GM12878 (cell line): ENCODE data around the gene RTL9. TPM values are rescaled to one million over a fixed set of nuclear protein-coding genes. Genes with fewer than 3 reads are reported as not detected.
"Not testable (repeated sequence)": the region's sequence is repeated elsewhere in the genome, so short reads cannot be mapped to it uniquely, and the experiment has no call there.

Source experiments
- ATAC-seq: fragments of 200-7000 bp; cut with Tn5 transposase; 3 replicates; pipeline ENCODE4 v1.9.1; 2020; ENCODE audit warnings: mild to moderate bottlenecking, moderate library complexity
- BruUV-seq: library from RNA; stranded (reverse); fragments of 400-500 nt; replicated peaks from 2 replicates; lab custom pipeline; 2021; lab: Mats Ljungman, UMichigan
- CTCF ChIA-PET: fragments of 300-600 bp; sonication (Branson Sonifier 250); formaldehyde crosslinking; extraction: SDS; loops from one replicate; lab custom pipeline; 2021; ENCODE audit warnings: inconsistent platforms; lab: Yijun Ruan, JAX
- POLR2A ChIA-PET: fragments of 350-600 bp; formaldehyde crosslinking; extraction: SDS; loops from one replicate; lab custom pipeline; 2021; ENCODE audit warnings: inconsistent platforms; lab: Charles Lee
- RAD21 ChIA-PET: fragments of 300-600 bp; sonication (Branson Sonifier 250); formaldehyde crosslinking; loops from one replicate; lab custom pipeline; 2023; ENCODE audit warnings: antibody characterized with exemption; ENCODE audit not compliant: unreplicated experiment; lab: Charles Lee
- SMC1A ChIA-PET: fragments of 300-600 bp; sonication (Branson Sonifier 250); formaldehyde crosslinking; loops from one replicate; lab custom pipeline; 2023; ENCODE audit not compliant: unreplicated experiment, uncharacterized antibody; lab: Charles Lee
- DNase-seq: peaks from one replicate; pipeline ENCODE4 v3.0.0-alpha.2; 2011; ENCODE audit warnings: low read depth, low spot score
- FAIRE-seq: peaks from 3 replicates; lab custom pipeline; 2011; peaks lifted over from hg19 to GRCh38; lab: Jason Lieb, UNC
- H2AFZ ChIP-seq: 2 replicates; pipeline ENCODE4 v1.6.0; 2011; ENCODE audit warnings: low read depth, low read length, control low read depth; ENCODE audit not compliant: control insufficient read depth
- H3K27ac ChIP-seq: 2 replicates; pipeline ENCODE4 v1.5.1; 2011; ENCODE audit warnings: control low read depth; ENCODE audit not compliant: control insufficient read depth, insufficient read depth
- H3K27me3 ChIP-seq, 2 experiments: replicated peaks in 1 of 2; 2 replicates each; pipeline versions ENCODE4 v1.6.0 to v1.6.1; 2011; ENCODE audit warnings: low read length in 1 of 2; ENCODE audit not compliant: control insufficient read depth in 2 of 2, insufficient read depth in 2 of 2
- H3K36me3 ChIP-seq, 2 experiments: 2 replicates each; pipeline ENCODE4 v1.5.1; 2011; ENCODE audit warnings: low read length in 1 of 2; ENCODE audit not compliant: control insufficient read depth in 2 of 2, insufficient read depth in 2 of 2
- H3K4me1 ChIP-seq: 2 replicates; pipeline ENCODE4 v1.6.1; 2011; ENCODE audit warnings: mild to moderate bottlenecking, low read length, moderate library complexity, mixed read lengths; ENCODE audit not compliant: control insufficient read depth, insufficient read depth
- H3K4me2 ChIP-seq: 2 replicates; pipeline ENCODE4 v1.6.0; 2011; ENCODE audit warnings: control low read depth; ENCODE audit not compliant: control insufficient read depth, insufficient read depth
- H3K4me3 ChIP-seq: fragments of 200-600 bp; sonication (generic); 2 replicates; pipeline ENCODE4 v1.5.1; 2016
- H3K79me2 ChIP-seq: 2 replicates; pipeline ENCODE4 v1.6.0; 2011; ENCODE audit warnings: low read length; ENCODE audit not compliant: control insufficient read depth, insufficient read depth
- H3K9ac ChIP-seq: 2 replicates; pipeline ENCODE4 v1.8.0; 2011; ENCODE audit warnings: low read length, control low read depth, mixed read lengths; ENCODE audit not compliant: control insufficient read depth, insufficient read depth
- H3K9me3 ChIP-seq: replicated peaks from 3 replicates; pipeline ENCODE4 v1.5.1; 2011; ENCODE audit warnings: mild to moderate bottlenecking, low read length; ENCODE audit not compliant: control insufficient read depth, insufficient read depth
- H4K20me1 ChIP-seq: 2 replicates; pipeline ENCODE4 v1.6.0; 2011; ENCODE audit not compliant: control insufficient read depth, insufficient read depth
- CHD4 ChIP-seq: fragments of 200-600 bp; sonication (generic); IDR thresholded peaks from 2 replicates; pipeline ENCODE4 v1.6.1; 2016; ENCODE audit warnings: mild to moderate bottlenecking
- MXI1 ChIP-seq: fragments of 150-350 bp; IDR thresholded peaks from 2 replicates; pipeline ENCODE4 v1.6.1; 2011; ENCODE audit warnings: low read depth, mild to moderate bottlenecking, inconsistent platforms, low read length, improper control_type of control experiment
- MYB ChIP-seq: fragments of 150-350 bp; IDR thresholded peaks from 2 replicates; pipeline ENCODE4 v1.6.1; 2014; ENCODE audit warnings: mild to moderate bottlenecking, low read depth, low read length, borderline replicate concordance
- NFYA ChIP-seq: IDR thresholded peaks from 2 replicates; pipeline ENCODE4 v1.6.1; 2011; ENCODE audit warnings: low read depth, mild to moderate bottlenecking, low read length, improper control_type of control experiment, borderline replicate concordance
- SMAD5 ChIP-seq: IDR thresholded peaks from 2 replicates; pipeline ENCODE4 v1.6.1; 2016; ENCODE audit warnings: antibody characterized with exemption, low read depth
- SUZ12 ChIP-seq: fragments of 200-600 bp; sonication (generic); IDR thresholded peaks from one replicate; pipeline ENCODE4 v1.6.1; 2018; ENCODE audit warnings: antibody characterized with exemption, mild to moderate bottlenecking; ENCODE audit not compliant: unreplicated experiment
- WGBS: methylation state at CpG from one replicate; pipeline ENCODE4 v1.1.6; 2016; ENCODE audit warnings: low lambda C conversion rate; ENCODE audit not compliant: insufficient replicate concordance, insufficient coverage; ENCODE audit errors: missing lambda C conversion rate; 5-methylcytosine and 5-hydroxymethylcytosine counted together
- in situ Hi-C: fragments of 300-500 bp; cut with MboI; formaldehyde crosslinking; loops from 9 replicates; pipeline ENCODE4 v1.14.3; 2018; ENCODE audit warnings: mixed read lengths
- intact Hi-C: fragments of 100-400 bp; cut with micrococcal nuclease; formaldehyde crosslinking; loops from one replicate; pipeline ENCODE4 v1.14.2; 2022; ENCODE audit not compliant: unreplicated experiment
- polyA plus RNA-seq, 11 experiments: library from polyadenylated mRNA; depleted of rRNA in 4 of 11; unstranded in 6 of 11; stranded (reverse) in 5 of 11; fragments of >200 nt; fragmentation: Nextera tagmentation in 4 of 11; fragmentation: Illumina TruSeq in 1 of 11; extraction: Ambion mirVana in 4 of 11; extraction: Trizol in 1 of 11; gene quantifications; 1 replicate in 1 of 11; 2 replicates in 10 of 11; pipeline versions ENCODE4 v1.2.1 to v1.2.3, GENCODE V29; 2011 to 2016; ENCODE audit warnings: inconsistent platforms in 2 of 11, missing spikeins in 2 of 11, low read depth in 1 of 11
- total RNA-seq, 4 experiments: library from RNA; depleted of rRNA in 3 of 4; stranded (reverse); fragments of >200 nt in 3 of 4; fragmentation: Illumina TruSeq in 1 of 4; extraction: Trizol in 1 of 4; gene quantifications; 2 replicates each; pipeline versions ENCODE4 v1.2.1 to v1.2.3, GENCODE V29; 2013 to 2021
- TF ChIP-seq, protein P1 (sequence below): fragments of 450-650 bp; IDR thresholded peaks from 2 replicates; pipeline ENCODE4 v1.6.1; 2017; ENCODE audit warnings: mild to moderate bottlenecking, low read depth, inconsistent platforms; ENCODE audit not compliant: poor library complexity, severe bottlenecking

The RTL9 gene
- total and polyA plus RNA-seq, 10 of the 15 experiments (the other 5 are each of a cell fraction or from before 2014, with no cell fraction given) = 0.05 to 1.2 (median 0.17) TPM

DNA sequence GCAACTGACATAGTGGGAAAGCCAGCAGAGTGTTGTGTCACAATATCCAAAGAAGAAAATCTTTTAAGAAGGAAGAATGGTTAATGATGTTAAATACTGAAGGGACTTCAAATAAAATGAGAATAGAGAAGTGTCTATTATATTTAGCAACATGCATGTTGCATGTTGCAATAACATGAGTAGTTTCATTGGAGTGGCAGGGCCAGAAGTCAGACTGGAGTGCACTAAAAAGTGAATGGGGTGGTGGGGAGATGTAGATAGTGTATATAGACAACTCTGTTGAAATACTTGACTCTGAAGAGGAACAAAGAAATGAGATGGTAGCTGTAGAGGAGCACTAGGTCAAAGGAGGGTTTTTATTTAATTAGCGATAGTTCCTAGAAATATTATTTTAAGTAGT lies 31.3 kb upstream of the RTL9 start (continued):
- TF ChIP-seq MXI1 (no peak), SMAD5 (no peak), CHD4 (no peak), SUZ12 (no peak), NFYA (no peak), MYB (no peak)
- TF ChIP-seq, protein P1, sequence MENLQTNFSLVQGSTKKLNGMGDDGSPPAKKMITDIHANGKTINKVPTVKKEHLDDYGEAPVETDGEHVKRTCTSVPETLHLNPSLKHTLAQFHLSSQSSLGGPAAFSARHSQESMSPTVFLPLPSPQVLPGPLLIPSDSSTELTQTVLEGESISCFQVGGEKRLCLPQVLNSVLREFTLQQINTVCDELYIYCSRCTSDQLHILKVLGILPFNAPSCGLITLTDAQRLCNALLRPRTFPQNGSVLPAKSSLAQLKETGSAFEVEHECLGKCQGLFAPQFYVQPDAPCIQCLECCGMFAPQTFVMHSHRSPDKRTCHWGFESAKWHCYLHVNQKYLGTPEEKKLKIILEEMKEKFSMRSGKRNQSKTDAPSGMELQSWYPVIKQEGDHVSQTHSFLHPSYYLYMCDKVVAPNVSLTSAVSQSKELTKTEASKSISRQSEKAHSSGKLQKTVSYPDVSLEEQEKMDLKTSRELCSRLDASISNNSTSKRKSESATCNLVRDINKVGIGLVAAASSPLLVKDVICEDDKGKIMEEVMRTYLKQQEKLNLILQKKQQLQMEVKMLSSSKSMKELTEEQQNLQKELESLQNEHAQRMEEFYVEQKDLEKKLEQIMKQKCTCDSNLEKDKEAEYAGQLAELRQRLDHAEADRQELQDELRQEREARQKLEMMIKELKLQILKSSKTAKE = no peak
- TF ChIP-seq, all 136 proteins: peak for 0

DNA sequence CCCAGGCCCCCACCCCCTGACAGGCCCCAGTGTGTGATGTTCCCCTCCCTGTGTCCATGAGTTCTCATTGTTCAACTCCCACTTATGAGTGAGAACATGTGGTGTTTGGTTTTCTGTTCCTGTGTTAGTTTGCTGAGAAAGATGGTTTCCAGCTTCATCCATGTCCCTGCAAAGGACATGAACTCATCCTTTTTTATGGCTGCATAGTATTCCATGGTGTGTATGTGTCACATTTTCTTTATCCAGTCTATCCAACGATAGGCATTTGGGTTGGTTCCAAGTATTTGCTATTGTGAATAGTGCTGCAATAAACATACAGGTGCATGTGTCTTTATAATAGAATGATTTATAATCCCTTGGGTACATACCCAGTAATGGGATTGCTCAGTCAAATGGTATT lies 30.0 kb upstream of the RTL9 start:
- not testable (repeated sequence) for H3K27ac ChIP-seq

More for the DNA sequence above, 30.0 kb upstream of the RTL9 start:
- H4K20me1 ChIP-seq, H3K4me1 ChIP-seq, H3K36me3 ChIP-seq, H3K9me3 ChIP-seq, H3K79me2 ChIP-seq, RAD21 ChIA-PET, BruUV-seq, FAIRE-seq, H3K4me2 ChIP-seq, CTCF ChIA-PET, H3K4me3 ChIP-seq, H3K27me3 ChIP-seq, ATAC-seq, POLR2A ChIA-PET, DNase-seq, H3K9ac ChIP-seq, H2AFZ ChIP-seq, intact Hi-C loops, in situ Hi-C loops, SMC1A ChIA-PET: not testable (repeated sequence)
- 33% methylated on average over 1 of the region's 1 CpG for WGBS
